GM12878 (cell line): ENCODE data around the gene OS9. TPM values are rescaled to one million over a fixed set of nuclear protein-coding genes. Genes with fewer than 3 reads are reported as not detected.

Experiments
- ATAC-seq: fragments of 200-7000 bp; cut with Tn5 transposase; 3 replicates; pipeline ENCODE4 v1.9.1; 2020; ENCODE audit warnings: mild to moderate bottlenecking, moderate library complexity
- BruUV-seq: library from RNA; stranded (reverse); fragments of 400-500 nt; replicated peaks from 2 replicates; lab custom pipeline; 2021; lab: Mats Ljungman, UMichigan
- CTCF ChIA-PET: fragments of 300-600 bp; sonication (Branson Sonifier 250); formaldehyde crosslinking; extraction: SDS; loops from one replicate; lab custom pipeline; 2021; ENCODE audit warnings: inconsistent platforms; lab: Yijun Ruan, JAX
- POLR2A ChIA-PET: fragments of 350-600 bp; formaldehyde crosslinking; extraction: SDS; loops from one replicate; lab custom pipeline; 2021; ENCODE audit warnings: inconsistent platforms; lab: Charles Lee
- RAD21 ChIA-PET: fragments of 300-600 bp; sonication (Branson Sonifier 250); formaldehyde crosslinking; loops from one replicate; lab custom pipeline; 2023; ENCODE audit warnings: antibody characterized with exemption; ENCODE audit not compliant: unreplicated experiment; lab: Charles Lee
- SMC1A ChIA-PET: fragments of 300-600 bp; sonication (Branson Sonifier 250); formaldehyde crosslinking; loops from one replicate; lab custom pipeline; 2023; ENCODE audit not compliant: unreplicated experiment, uncharacterized antibody; lab: Charles Lee
- DNase-seq: peaks from one replicate; pipeline ENCODE4 v3.0.0-alpha.2; 2011; ENCODE audit warnings: low read depth, low spot score
- FAIRE-seq: peaks from 3 replicates; lab custom pipeline; 2011; peaks lifted over from hg19 to GRCh38; lab: Jason Lieb, UNC
- H2AFZ ChIP-seq: 2 replicates; pipeline ENCODE4 v1.6.0; 2011; ENCODE audit warnings: low read depth, low read length, control low read depth; ENCODE audit not compliant: control insufficient read depth
- H3K27ac ChIP-seq: 2 replicates; pipeline ENCODE4 v1.5.1; 2011; ENCODE audit warnings: control low read depth; ENCODE audit not compliant: control insufficient read depth, insufficient read depth
- H3K27me3 ChIP-seq, 2 experiments: replicated peaks in 1 of 2; 2 replicates each; pipeline versions ENCODE4 v1.6.0 to v1.6.1; 2011; ENCODE audit warnings: low read length in 1 of 2; ENCODE audit not compliant: control insufficient read depth in 2 of 2, insufficient read depth in 2 of 2
- H3K36me3 ChIP-seq, 2 experiments: 2 replicates each; pipeline ENCODE4 v1.5.1; 2011; ENCODE audit warnings: low read length in 1 of 2; ENCODE audit not compliant: control insufficient read depth in 2 of 2, insufficient read depth in 2 of 2
- H3K4me1 ChIP-seq: 2 replicates; pipeline ENCODE4 v1.6.1; 2011; ENCODE audit warnings: mild to moderate bottlenecking, low read length, moderate library complexity, mixed read lengths; ENCODE audit not compliant: control insufficient read depth, insufficient read depth
- H3K4me2 ChIP-seq: 2 replicates; pipeline ENCODE4 v1.6.0; 2011; ENCODE audit warnings: control low read depth; ENCODE audit not compliant: control insufficient read depth, insufficient read depth
- H3K4me3 ChIP-seq: fragments of 200-600 bp; sonication (generic); 2 replicates; pipeline ENCODE4 v1.5.1; 2016
- H3K79me2 ChIP-seq: 2 replicates; pipeline ENCODE4 v1.6.0; 2011; ENCODE audit warnings: low read length; ENCODE audit not compliant: control insufficient read depth, insufficient read depth
- H3K9ac ChIP-seq: 2 replicates; pipeline ENCODE4 v1.8.0; 2011; ENCODE audit warnings: low read length, control low read depth, mixed read lengths; ENCODE audit not compliant: control insufficient read depth, insufficient read depth
- H3K9me3 ChIP-seq: replicated peaks from 3 replicates; pipeline ENCODE4 v1.5.1; 2011; ENCODE audit warnings: mild to moderate bottlenecking, low read length; ENCODE audit not compliant: control insufficient read depth, insufficient read depth
- H4K20me1 ChIP-seq: 2 replicates; pipeline ENCODE4 v1.6.0; 2011; ENCODE audit not compliant: control insufficient read depth, insufficient read depth
- BMI1 ChIP-seq: fragments of 450-650 bp; IDR thresholded peaks from 2 replicates; pipeline ENCODE4 v1.6.1; 2016; ENCODE audit warnings: mild to moderate bottlenecking, moderate library complexity, borderline replicate concordance
- CBX3 ChIP-seq: fragments of 200-600 bp; sonication (generic); IDR thresholded peaks from 2 replicates; pipeline ENCODE4 v1.6.1; 2016; ENCODE audit warnings: low read depth, borderline replicate concordance
- GABPA ChIP-seq: IDR thresholded peaks from 2 replicates; pipeline ENCODE4 v1.6.1; 2014; ENCODE audit warnings: antibody characterized with exemption, low read depth, mild to moderate bottlenecking, inconsistent platforms
- IKZF2 ChIP-seq, 2 experiments: fragments of 450-650 bp; IDR thresholded peaks; 2 replicates each; pipeline ENCODE4 v1.6.1; 2017; ENCODE audit warnings: mild to moderate bottlenecking in 2 of 2, moderate library complexity in 2 of 2
- JUND ChIP-seq: IDR thresholded peaks from 2 replicates; pipeline ENCODE4 v1.6.1; 2012; ENCODE audit warnings: low read depth, mild to moderate bottlenecking, low read length, improper control_type of control experiment, moderate library complexity
- MEF2B ChIP-seq: fragments of 450-650 bp; IDR thresholded peaks from 2 replicates; pipeline ENCODE4 v1.6.1; 2018; ENCODE audit warnings: mild to moderate bottlenecking, moderate library complexity; ENCODE audit not compliant: partially characterized antibody, poor library complexity, severe bottlenecking
- NR2C1 ChIP-seq: fragments of 450-650 bp; IDR thresholded peaks from 2 replicates; pipeline ENCODE4 v1.6.1; 2017; ENCODE audit warnings: antibody characterized with exemption, mild to moderate bottlenecking, moderate library complexity
- SMAD1 ChIP-seq: fragments of 450-650 bp; IDR thresholded peaks from 2 replicates; pipeline ENCODE4 v1.6.1; 2018; ENCODE audit warnings: mild to moderate bottlenecking, low read depth; ENCODE audit not compliant: partially characterized antibody
- SMAD5 ChIP-seq: IDR thresholded peaks from 2 replicates; pipeline ENCODE4 v1.6.1; 2016; ENCODE audit warnings: antibody characterized with exemption, low read depth
- SP1 ChIP-seq: IDR thresholded peaks from one replicate; pipeline ENCODE4 v1.6.1; 2011; ENCODE audit warnings: low read depth, low read length
- STAT1 ChIP-seq: fragments of 450-650 bp; conservative IDR thresholded peaks from 2 replicates; pipeline ENCODE4 v1.6.1; 2014; ENCODE audit warnings: antibody characterized with exemption, mild to moderate bottlenecking
- TCF7 ChIP-seq: IDR thresholded peaks from 2 replicates; pipeline ENCODE4 v1.6.1; 2014; ENCODE audit warnings: antibody characterized with exemption, borderline replicate concordance
- ZNF217 ChIP-seq: fragments of 450-650 bp; IDR thresholded peaks from 2 replicates; pipeline ENCODE4 v1.6.1; 2017; ENCODE audit warnings: antibody characterized with exemption, mild to moderate bottlenecking
- ZNF384 ChIP-seq: IDR thresholded peaks from 2 replicates; pipeline ENCODE4 v1.6.1; 2012; ENCODE audit warnings: low read depth, mild to moderate bottlenecking, low read length, improper control_type of control experiment, borderline replicate concordance
- WGBS: methylation state at CpG from one replicate; pipeline ENCODE4 v1.1.6; 2016; ENCODE audit warnings: low lambda C conversion rate; ENCODE audit not compliant: insufficient replicate concordance, insufficient coverage; ENCODE audit errors: missing lambda C conversion rate; 5-methylcytosine and 5-hydroxymethylcytosine counted together
- in situ Hi-C: fragments of 300-500 bp; cut with MboI; formaldehyde crosslinking; loops from 9 replicates; pipeline ENCODE4 v1.14.3; 2018; ENCODE audit warnings: mixed read lengths
- intact Hi-C: fragments of 100-400 bp; cut with micrococcal nuclease; formaldehyde crosslinking; loops from one replicate; pipeline ENCODE4 v1.14.2; 2022; ENCODE audit not compliant: unreplicated experiment
- polyA plus RNA-seq, 11 experiments: library from polyadenylated mRNA; depleted of rRNA in 4 of 11; unstranded in 6 of 11; stranded (reverse) in 5 of 11; fragments of >200 nt; fragmentation: Nextera tagmentation in 4 of 11; fragmentation: Illumina TruSeq in 1 of 11; extraction: Ambion mirVana in 4 of 11; extraction: Trizol in 1 of 11; gene quantifications; 1 replicate in 1 of 11; 2 replicates in 10 of 11; pipeline versions ENCODE4 v1.2.1 to v1.2.3, GENCODE V29; 2011 to 2016; ENCODE audit warnings: inconsistent platforms in 2 of 11, missing spikeins in 2 of 11, low read depth in 1 of 11
- total RNA-seq, 4 experiments: library from RNA; depleted of rRNA in 3 of 4; stranded (reverse); fragments of >200 nt in 3 of 4; fragmentation: Illumina TruSeq in 1 of 4; extraction: Trizol in 1 of 4; gene quantifications; 2 replicates each; pipeline versions ENCODE4 v1.2.1 to v1.2.3, GENCODE V29; 2013 to 2021
- TF ChIP-seq, protein P1 (sequence below): fragments of 450-650 bp; IDR thresholded peaks from 2 replicates; pipeline ENCODE4 v1.6.1; 2017; ENCODE audit warnings: mild to moderate bottlenecking
- TF ChIP-seq, protein P2 (sequence below): fragments of 450-650 bp; IDR thresholded peaks from 2 replicates; pipeline ENCODE4 v1.6.1; 2014; ENCODE audit warnings: mild to moderate bottlenecking
- TF ChIP-seq, protein P3 (sequence below): fragments of 450-650 bp; IDR thresholded peaks from 2 replicates; pipeline ENCODE4 v1.6.1; 2018; ENCODE audit warnings: borderline replicate concordance, mild to moderate bottlenecking; ENCODE audit not compliant: partially characterized antibody

The OS9 gene
- total and polyA plus RNA-seq, 10 of the 15 experiments (the other 5 are each of a cell fraction or from before 2014, with no cell fraction given): 5.2 to 106 (median 79.1) TPM

- Histone ChIP-seq H3K4me1 (peaks cover 12% of the 10 kb centered on the region), H3K9me3 (no peaks in the 10 kb centered on the region), H3K4me2 (no peak within 1 kb of the TSS), H2AFZ (no peak within 1 kb of the TSS), H3K36me3 (no peaks in the 10 kb centered on the region; a peak in 1 of 4 replicates), H3K4me3 (no peak within 1 kb of the TSS), H3K9ac (no peak within 1 kb of the TSS), H3K27me3 (no peaks in the 10 kb centered on the region), H3K79me2 (peaks cover 18% of the 10 kb centered on the region), H3K27ac (no peak within 1 kb of the TSS), H4K20me1 (no peaks in the 10 kb centered on the region)
- ChIA-PET POLR2A (no interaction called here), RAD21 (no interaction called here), SMC1A (no interaction called here), CTCF (interaction anchor here (3.8 kb wide), 1 partner anchor 154 kb away, joined by 22 read pairs; no protein-coding TSS in a partner anchor)
- ATAC-seq (no peak), DNase-seq (no peak), FAIRE-seq (no peak)
- no TSS peak for BruUV-seq
- intact Hi-C loops: no loop called here
- 97% methylated on average over 9 of the region's 36 CpGs for WGBS
- in situ Hi-C loops: no loop called here
- no peak for TF ChIP-seq MEF2B
- TF ChIP-seq ZNF217: no peak
- TF ChIP-seq SMAD5: no peak
- no peak for TF ChIP-seq TCF7
- no peak for TF ChIP-seq GABPA
- no peak for TF ChIP-seq IKZF2 (IDR thresholded peaks at IDR 0.05)
- TF ChIP-seq JUND: no peak
- no peak for TF ChIP-seq BMI1
- no peak for TF ChIP-seq SP1
- TF ChIP-seq, protein P1, sequence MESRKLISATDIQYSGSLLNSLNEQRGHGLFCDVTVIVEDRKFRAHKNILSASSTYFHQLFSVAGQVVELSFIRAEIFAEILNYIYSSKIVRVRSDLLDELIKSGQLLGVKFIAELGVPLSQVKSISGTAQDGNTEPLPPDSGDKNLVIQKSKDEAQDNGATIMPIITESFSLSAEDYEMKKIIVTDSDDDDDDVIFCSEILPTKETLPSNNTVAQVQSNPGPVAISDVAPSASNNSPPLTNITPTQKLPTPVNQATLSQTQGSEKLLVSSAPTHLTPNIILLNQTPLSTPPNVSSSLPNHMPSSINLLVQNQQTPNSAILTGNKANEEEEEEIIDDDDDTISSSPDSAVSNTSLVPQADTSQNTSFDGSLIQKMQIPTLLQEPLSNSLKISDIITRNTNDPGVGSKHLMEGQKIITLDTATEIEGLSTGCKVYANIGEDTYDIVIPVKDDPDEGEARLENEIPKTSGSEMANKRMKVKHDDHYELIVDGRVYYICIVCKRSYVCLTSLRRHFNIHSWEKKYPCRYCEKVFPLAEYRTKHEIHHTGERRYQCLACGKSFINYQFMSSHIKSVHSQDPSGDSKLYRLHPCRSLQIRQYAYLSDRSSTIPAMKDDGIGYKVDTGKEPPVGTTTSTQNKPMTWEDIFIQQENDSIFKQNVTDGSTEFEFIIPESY: no peak
- TF ChIP-seq CBX3: no peak
- TF ChIP-seq ZNF384: no peak
- TF ChIP-seq SMAD1: no peak
- TF ChIP-seq NR2C1: no peak
- TF ChIP-seq, protein P2, sequence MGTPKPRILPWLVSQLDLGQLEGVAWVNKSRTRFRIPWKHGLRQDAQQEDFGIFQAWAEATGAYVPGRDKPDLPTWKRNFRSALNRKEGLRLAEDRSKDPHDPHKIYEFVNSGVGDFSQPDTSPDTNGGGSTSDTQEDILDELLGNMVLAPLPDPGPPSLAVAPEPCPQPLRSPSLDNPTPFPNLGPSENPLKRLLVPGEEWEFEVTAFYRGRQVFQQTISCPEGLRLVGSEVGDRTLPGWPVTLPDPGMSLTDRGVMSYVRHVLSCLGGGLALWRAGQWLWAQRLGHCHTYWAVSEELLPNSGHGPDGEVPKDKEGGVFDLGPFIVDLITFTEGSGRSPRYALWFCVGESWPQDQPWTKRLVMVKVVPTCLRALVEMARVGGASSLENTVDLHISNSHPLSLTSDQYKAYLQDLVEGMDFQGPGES: no peak
- TF ChIP-seq STAT1: no peak
- TF ChIP-seq, protein P3, sequence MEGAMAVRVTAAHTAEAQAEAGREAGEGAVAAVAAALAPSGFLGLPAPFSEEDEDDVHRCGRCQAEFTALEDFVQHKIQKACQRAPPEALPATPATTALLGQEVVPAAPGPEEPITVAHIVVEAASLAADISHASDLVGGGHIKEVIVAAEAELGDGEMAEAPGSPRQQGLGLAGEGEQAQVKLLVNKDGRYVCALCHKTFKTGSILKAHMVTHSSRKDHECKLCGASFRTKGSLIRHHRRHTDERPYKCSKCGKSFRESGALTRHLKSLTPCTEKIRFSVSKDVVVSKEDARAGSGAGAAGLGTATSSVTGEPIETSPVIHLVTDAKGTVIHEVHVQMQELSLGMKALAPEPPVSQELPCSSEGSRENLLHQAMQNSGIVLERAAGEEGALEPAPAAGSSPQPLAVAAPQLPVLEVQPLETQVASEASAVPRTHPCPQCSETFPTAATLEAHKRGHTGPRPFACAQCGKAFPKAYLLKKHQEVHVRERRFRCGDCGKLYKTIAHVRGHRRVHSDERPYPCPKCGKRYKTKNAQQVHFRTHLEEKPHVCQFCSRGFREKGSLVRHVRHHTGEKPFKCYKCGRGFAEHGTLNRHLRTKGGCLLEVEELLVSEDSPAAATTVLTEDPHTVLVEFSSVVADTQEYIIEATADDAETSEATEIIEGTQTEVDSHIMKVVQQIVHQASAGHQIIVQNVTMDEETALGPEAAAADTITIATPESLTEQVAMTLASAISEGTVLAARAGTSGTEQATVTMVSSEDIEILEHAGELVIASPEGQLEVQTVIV: no peak
Measured at GRCh38 chr12:57738661-57739237, 44.8 kb downstream of the OS9 start, which contains the start of gene AGAP2. Gene AGAP2 (minus strand): TSS chr12:57738742. CDS start chr12:57738246, 496 bp downstream.
